ENCODE data around the gene PHF20.

DNA sequence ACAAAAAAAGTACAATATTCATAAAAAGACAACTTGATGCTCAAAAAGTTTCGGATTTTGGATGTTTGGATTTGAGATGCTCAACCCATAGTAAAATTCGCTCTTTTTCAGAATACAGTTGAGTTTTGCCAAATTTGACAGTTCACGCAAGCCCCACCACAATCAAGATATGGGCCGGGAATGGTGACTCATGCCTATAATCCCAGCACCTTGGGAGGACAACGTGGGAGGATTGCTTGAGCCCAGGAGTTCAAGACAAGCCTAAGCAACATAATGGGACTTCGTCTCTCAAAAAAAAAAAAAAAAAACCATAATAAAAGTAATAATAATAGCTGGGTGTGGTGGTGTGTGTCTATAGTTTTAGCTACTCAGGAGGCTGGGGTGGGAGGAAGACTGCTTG, 51.3 kb downstream of the PHF20 start:
- TF ChIP-seq CTCF (IDR thresholded peaks at IDR 0.05; ENCODE audit: insufficient read depth, low read length) (no peak), POLR2AphosphoS5 (IDR thresholded peaks at IDR 0.05; ENCODE audit: low read depth) (no peak)

Measured in HL-60 (cell line).